K562 (cell line): ENCODE results near the gene BCAM. TPM values are rescaled to one million over a fixed set of nuclear protein-coding genes. Genes with fewer than 3 reads are reported as not detected.

Source experiments
- CEBPB ChIP-seq: fragments of 450-650 bp; IDR thresholded peaks from 2 replicates; pipeline ENCODE4 v1.6.1; 2016; ENCODE audit warnings: missing genetic modification characterization, missing compliant biosample characterization
- CEBPG ChIP-seq, 3 experiments: fragments of 200-800 bp in 1 of 3; sonication (Bioruptor generic) in 1 of 3; sonication (generic) in 1 of 3; formaldehyde crosslinking in 1 of 3; IDR thresholded peaks in 2 of 3; conservative IDR thresholded peaks in 1 of 3; 2 replicates each; pipeline versions ENCODE4 v1.6.1 to v1.8.0; 2016 to 2022; ENCODE audit warnings: missing compliant biosample characterization in 2 of 3, missing genetic modification characterization in 2 of 3, mild to moderate bottlenecking in 1 of 3, missing genetic modification reagents in 1 of 3
- CHD2 ChIP-seq: IDR thresholded peaks from 2 replicates; pipeline ENCODE4 v1.6.1; 2011; ENCODE audit warnings: low read depth, low read length
- CXXC5 ChIP-seq: fragments of 250-450 bp; sonication (Bioruptor Pico); IDR thresholded peaks from 2 replicates; pipeline ENCODE4 v1.8.0; 2022; ENCODE audit warnings: inconsistent platforms, mild to moderate bottlenecking, moderate library complexity
- E2F3 ChIP-seq: fragments of 250-450 bp; sonication (Bioruptor Pico); IDR thresholded peaks from 2 replicates; pipeline ENCODE4 v1.4.0; 2020; ENCODE audit warnings: mild to moderate bottlenecking
- GABPB2 ChIP-seq: fragments of 250-450 bp; sonication (Bioruptor Pico); conservative IDR thresholded peaks from 2 replicates; pipeline ENCODE4 v1.5.1; 2021; ENCODE audit warnings: mild to moderate bottlenecking
- KLF1 ChIP-seq: fragments of 450-650 bp; IDR thresholded peaks from 2 replicates; pipeline ENCODE4 v1.6.1; 2016; ENCODE audit warnings: missing genetic modification characterization, missing compliant biosample characterization
- L3MBTL2 ChIP-seq: fragments of 450-650 bp; IDR thresholded peaks from 2 replicates; pipeline ENCODE4 v1.6.1; 2016; ENCODE audit warnings: mild to moderate bottlenecking, moderate library complexity
- MEIS2 ChIP-seq: fragments of 450-650 bp; IDR thresholded peaks from 2 replicates; pipeline ENCODE4 v1.6.1; 2014; ENCODE audit warnings: mild to moderate bottlenecking; ENCODE audit not compliant: partially characterized antibody
- NCOA4 ChIP-seq: fragments of 450-650 bp; IDR thresholded peaks from 2 replicates; pipeline ENCODE4 v1.6.1; 2018; ENCODE audit warnings: mild to moderate bottlenecking; ENCODE audit not compliant: partially characterized antibody
- NFE2L1 ChIP-seq: fragments of 450-650 bp; IDR thresholded peaks from 2 replicates; pipeline ENCODE4 v1.6.1; 2016; ENCODE audit warnings: missing genetic modification characterization, low read depth, mild to moderate bottlenecking, missing compliant biosample characterization, moderate library complexity, borderline replicate concordance
- RAD21 ChIP-seq, 2 experiments: fragments of 250-450 bp in 1 of 2; fragments of 450-650 bp in 1 of 2; sonication (Bioruptor Pico) in 1 of 2; formaldehyde crosslinking in 1 of 2; IDR thresholded peaks in 1 of 2; conservative IDR thresholded peaks in 1 of 2; 2 replicates each; pipeline versions ENCODE4 v1.4.0 to v1.8.0; 2020 to 2022; ENCODE audit warnings: mild to moderate bottlenecking in 2 of 2, moderate library complexity in 1 of 2
- RCOR1 ChIP-seq, 2 experiments: IDR thresholded peaks; 2 replicates each; pipeline ENCODE4 v1.6.1; 2012; ENCODE audit warnings: low read depth in 2 of 2, low read length in 2 of 2, borderline replicate concordance in 1 of 2, improper control_type of control experiment in 1 of 2
- SMAD4 ChIP-seq: fragments of 250-450 bp; sonication (Bioruptor Pico); conservative IDR thresholded peaks from 2 replicates; pipeline ENCODE4 v1.8.0; 2021; ENCODE audit warnings: inconsistent platforms, mild to moderate bottlenecking, moderate library complexity
- ZBTB17 ChIP-seq: fragments of 450-650 bp; formaldehyde crosslinking; IDR thresholded peaks from 2 replicates; pipeline ENCODE4 v1.4.0; 2020; ENCODE audit warnings: mild to moderate bottlenecking
- ZNF124 ChIP-seq: sonication (generic); formaldehyde crosslinking; IDR thresholded peaks from 2 replicates; pipeline ENCODE4 v1.8.1; 2022; ENCODE audit warnings: missing genetic modification reagents
- ZNF41 ChIP-seq: fragments of 250-450 bp; sonication (Bioruptor Pico); conservative IDR thresholded peaks from 2 replicates; pipeline ENCODE4 v1.4.0; 2020; ENCODE audit warnings: mild to moderate bottlenecking
- ZNF436 ChIP-seq: fragments of 250-450, 450-650 bp; sonication (Bioruptor Pico); formaldehyde crosslinking; IDR thresholded peaks from 2 replicates; pipeline ENCODE4 v1.7.0; 2020; ENCODE audit warnings: mild to moderate bottlenecking
- ZNF695 ChIP-seq: fragments of 450-650 bp; formaldehyde crosslinking; IDR thresholded peaks from 2 replicates; pipeline ENCODE4 v1.4.0; 2020; ENCODE audit warnings: mild to moderate bottlenecking, moderate library complexity
- ZNF75A ChIP-seq: fragments of 450-650 bp; formaldehyde crosslinking; IDR thresholded peaks from 2 replicates; pipeline ENCODE4 v1.4.0; 2020; ENCODE audit warnings: mild to moderate bottlenecking
- ZNF766 ChIP-seq: fragments of 200-800 bp; sonication (Bioruptor generic); conservative IDR thresholded peaks from 2 replicates; pipeline ENCODE4 v1.6.1; 2016; ENCODE audit warnings: missing genetic modification characterization, missing compliant biosample characterization
- polyA plus RNA-seq, 8 experiments: library from polyadenylated mRNA; depleted of rRNA in 4 of 8; stranded (reverse) in 5 of 8; unstranded in 3 of 8; fragments of >200 nt; fragmentation: Nextera tagmentation in 2 of 8; fragmentation: Illumina TruSeq in 1 of 8; extraction: Ambion mirVana in 2 of 8; extraction: Trizol in 1 of 8; gene quantifications; 2 replicates each; pipeline versions ENCODE4 v1.2.1 to v1.2.3, GENCODE V29; 2011 to 2014; ENCODE audit warnings: inconsistent platforms in 1 of 8, missing spikeins in 1 of 8
- total RNA-seq, 7 experiments: library from RNA; depleted of rRNA in 6 of 7; stranded (reverse); fragments of >200 nt in 6 of 7; fragmentation: Illumina TruSeq in 2 of 7; extraction: Trizol in 2 of 7; gene quantifications; 2 replicates each; pipeline versions ENCODE4 v1.2.1 to v1.2.3, GENCODE V29; 2011 to 2021; ENCODE audit warnings: low replicate concordance in 1 of 7
- TF ChIP-seq, protein P1 (sequence below): sonication (generic); formaldehyde crosslinking; IDR thresholded peaks from 2 replicates; pipeline ENCODE4 v1.5.0; 2020; ENCODE audit warnings: missing genetic modification reagents
- TF ChIP-seq, protein P2 (sequence below): sonication (generic); formaldehyde crosslinking; IDR thresholded peaks from 2 replicates; pipeline ENCODE4 v1.8.1; 2023; ENCODE audit warnings: missing genetic modification reagents, mild to moderate bottlenecking, borderline replicate concordance

The BCAM gene
- total and polyA plus RNA-seq, 9 of the 15 experiments (the other 6 are each of a cell fraction or from before 2014, with no cell fraction given) = 0.07 to 1.3 (median 0.33) TPM; not detected in 2

DNA sequence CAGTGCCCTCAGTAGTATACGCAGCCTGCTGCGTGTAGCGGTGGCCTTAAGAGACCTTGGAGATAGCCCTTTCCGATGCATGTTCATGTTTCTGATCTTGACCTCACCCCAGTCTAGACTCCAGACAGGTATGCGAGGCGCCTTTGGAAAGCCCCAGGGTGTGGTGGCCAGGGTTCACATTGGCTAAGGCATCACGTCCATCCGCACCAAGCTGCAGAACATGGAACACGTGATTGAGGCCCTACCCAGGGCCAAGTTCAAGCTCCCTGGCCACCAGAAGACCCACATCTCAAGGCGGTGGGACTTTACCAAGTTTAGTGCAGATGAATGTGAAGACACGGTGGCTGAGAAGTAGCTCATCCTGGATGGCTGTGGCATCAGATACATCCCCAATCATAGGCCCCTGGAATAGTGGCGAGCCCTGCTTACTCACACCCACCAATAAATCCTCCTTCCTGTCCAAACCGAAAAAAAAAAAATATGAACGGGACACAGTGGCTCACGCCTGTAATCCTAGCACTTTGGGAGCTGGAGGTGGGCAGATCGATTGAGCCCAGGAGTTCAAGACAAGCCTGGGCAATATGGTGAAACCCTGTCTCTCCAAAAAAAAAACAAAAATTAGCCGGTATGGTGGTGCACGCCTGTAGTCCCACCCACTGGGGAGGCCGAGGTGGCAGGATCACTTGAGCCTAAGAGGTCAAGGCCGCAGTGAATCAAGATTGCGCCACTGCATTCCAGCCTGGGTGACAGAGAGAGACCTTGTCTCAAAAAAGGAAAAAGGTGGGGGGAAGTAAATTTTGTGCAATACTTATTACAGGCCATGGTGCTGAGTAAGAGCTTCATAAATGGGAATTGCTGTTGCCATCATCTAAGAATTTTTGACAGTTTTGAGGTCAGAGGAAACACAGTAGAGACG is 43.6 kb upstream of the BCAM start (continued):
- no peak for TF ChIP-seq CXXC5 (CRISPR knock-in tag)
- no peak for TF ChIP-seq ZNF75A (CRISPR knock-in tag)
- TF ChIP-seq MEIS2 = peak; percentile 69
- TF ChIP-seq ZNF124 = no peak
- no peak for TF ChIP-seq ZNF695
- TF ChIP-seq RAD21 (CRISPR knock-in tag; conservative IDR thresholded peaks at IDR 0.05 in 1 of 2, IDR thresholded peaks at IDR 0.05 in 1 of 2) = no peak
- TF ChIP-seq ZNF766 (CRISPR knock-in tag) = no peak
- no peak for TF ChIP-seq NFE2L1 (tag)
- TF ChIP-seq, protein P1, sequence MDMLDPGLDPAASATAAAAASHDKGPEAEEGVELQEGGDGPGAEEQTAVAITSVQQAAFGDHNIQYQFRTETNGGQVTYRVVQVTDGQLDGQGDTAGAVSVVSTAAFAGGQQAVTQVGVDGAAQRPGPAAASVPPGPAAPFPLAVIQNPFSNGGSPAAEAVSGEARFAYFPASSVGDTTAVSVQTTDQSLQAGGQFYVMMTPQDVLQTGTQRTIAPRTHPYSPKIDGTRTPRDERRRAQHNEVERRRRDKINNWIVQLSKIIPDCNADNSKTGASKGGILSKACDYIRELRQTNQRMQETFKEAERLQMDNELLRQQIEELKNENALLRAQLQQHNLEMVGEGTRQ (CRISPR knock-in tag) = 0 out of 2 replicates have a peak, but pooled peaks have one; percentile 2
- no peak for TF ChIP-seq KLF1 (tag)
- TF ChIP-seq E2F3 = no peak
- TF ChIP-seq CHD2 = no peak
- TF ChIP-seq NCOA4 = no peak
- TF ChIP-seq L3MBTL2 = no peak
- peak; percentile 91 for TF ChIP-seq CEBPB (tag)
- no peak for TF ChIP-seq ZBTB17 (CRISPR knock-in tag)
- TF ChIP-seq, protein P2, sequence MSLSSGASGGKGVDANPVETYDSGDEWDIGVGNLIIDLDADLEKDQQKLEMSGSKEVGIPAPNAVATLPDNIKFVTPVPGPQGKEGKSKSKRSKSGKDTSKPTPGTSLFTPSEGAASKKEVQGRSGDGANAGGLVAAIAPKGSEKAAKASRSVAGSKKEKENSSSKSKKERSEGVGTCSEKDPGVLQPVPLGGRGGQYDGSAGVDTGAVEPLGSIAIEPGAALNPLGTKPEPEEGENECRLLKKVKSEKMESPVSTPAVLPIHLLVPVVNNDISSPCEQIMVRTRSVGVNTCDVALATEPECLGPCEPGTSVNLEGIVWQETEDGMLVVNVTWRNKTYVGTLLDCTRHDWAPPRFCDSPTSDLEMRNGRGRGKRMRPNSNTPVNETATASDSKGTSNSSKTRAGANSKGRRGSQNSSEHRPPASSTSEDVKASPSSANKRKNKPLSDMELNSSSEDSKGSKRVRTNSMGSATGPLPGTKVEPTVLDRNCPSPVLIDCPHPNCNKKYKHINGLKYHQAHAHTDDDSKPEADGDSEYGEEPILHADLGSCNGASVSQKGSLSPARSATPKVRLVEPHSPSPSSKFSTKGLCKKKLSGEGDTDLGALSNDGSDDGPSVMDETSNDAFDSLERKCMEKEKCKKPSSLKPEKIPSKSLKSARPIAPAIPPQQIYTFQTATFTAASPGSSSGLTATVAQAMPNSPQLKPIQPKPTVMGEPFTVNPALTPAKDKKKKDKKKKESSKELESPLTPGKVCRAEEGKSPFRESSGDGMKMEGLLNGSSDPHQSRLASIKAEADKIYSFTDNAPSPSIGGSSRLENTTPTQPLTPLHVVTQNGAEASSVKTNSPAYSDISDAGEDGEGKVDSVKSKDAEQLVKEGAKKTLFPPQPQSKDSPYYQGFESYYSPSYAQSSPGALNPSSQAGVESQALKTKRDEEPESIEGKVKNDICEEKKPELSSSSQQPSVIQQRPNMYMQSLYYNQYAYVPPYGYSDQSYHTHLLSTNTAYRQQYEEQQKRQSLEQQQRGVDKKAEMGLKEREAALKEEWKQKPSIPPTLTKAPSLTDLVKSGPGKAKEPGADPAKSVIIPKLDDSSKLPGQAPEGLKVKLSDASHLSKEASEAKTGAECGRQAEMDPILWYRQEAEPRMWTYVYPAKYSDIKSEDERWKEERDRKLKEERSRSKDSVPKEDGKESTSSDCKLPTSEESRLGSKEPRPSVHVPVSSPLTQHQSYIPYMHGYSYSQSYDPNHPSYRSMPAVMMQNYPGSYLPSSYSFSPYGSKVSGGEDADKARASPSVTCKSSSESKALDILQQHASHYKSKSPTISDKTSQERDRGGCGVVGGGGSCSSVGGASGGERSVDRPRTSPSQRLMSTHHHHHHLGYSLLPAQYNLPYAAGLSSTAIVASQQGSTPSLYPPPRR (CRISPR knock-in tag) = no peak
- TF ChIP-seq GABPB2 (CRISPR knock-in tag) = no peak
- TF ChIP-seq CEBPG (CRISPR knock-in tag; IDR thresholded peaks at IDR 0.05) = peak; percentile 16; the same call in 1 of the 2 replicates
- TF ChIP-seq CEBPG (tag; conservative IDR thresholded peaks at IDR 0.05 in 1 of 2, IDR thresholded peaks at IDR 0.05 in 1 of 2) = peak in 1 of 2 experiments; percentile 52; a peak in 1 of 4 replicates
- TF ChIP-seq ZNF41 = no peak
- no peak for TF ChIP-seq RCOR1 (IDR thresholded peaks at IDR 0.05; ENCODE audit: borderline replicate concordance in 1 of 2, low read depth in 2 of 2, low read length in 2 of 2)
- TF ChIP-seq ZNF436 (CRISPR knock-in tag) = no peak
- TF ChIP-seq SMAD4 (CRISPR knock-in tag) = no peak
